ENCODE data around the gene IRF6.

DNA sequence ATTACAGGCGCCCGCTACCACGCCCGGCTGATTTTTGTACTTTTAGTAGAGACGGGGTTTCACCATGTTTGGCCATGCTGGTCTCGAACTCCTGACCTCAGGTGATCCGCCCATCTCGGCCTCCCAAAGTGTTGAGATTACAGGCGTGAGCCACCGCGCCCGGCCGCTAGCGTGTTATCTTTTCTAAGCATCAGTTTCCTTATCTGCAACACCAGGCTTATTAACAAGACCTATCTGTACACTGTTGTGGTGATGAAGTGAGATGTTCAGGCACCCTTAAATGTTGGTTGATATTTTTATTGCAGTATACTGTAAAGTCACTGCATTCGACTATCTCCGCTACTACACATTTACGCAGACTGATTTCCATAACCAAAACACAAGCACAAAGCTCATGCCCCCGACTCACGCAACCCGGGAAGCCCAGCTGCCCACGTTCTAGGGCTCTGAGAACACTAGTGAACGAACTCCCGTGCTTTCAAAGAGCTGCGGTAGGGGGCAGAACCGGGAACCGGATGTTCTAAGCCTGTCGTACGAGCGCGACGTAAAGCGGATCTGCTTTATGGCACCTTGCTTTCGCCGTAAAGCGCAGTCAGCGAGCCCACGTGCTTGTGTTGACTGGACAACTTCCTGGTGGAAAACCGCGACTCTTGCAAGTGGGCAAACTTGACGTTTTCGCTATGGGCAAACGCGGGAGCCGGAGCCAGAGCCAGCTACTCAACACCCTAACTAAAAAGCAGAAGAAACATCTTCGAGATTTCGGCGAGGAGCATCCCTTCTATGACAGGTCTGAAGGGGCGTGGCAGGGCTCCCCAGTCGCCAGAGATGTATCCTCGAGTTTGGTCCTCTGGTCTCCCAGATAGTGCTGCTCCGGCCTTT, 21.7 kb upstream of the IRF6 start, which contains the start of gene UTP25:
- no peak; a peak in 1 of 4 replicates for TF ChIP-seq EP300 (IDR thresholded peaks at IDR 0.05; ENCODE audit: borderline replicate concordance in 1 of 2, low read depth in 1 of 2, low read length in 1 of 2)
- TF ChIP-seq, protein P1, sequence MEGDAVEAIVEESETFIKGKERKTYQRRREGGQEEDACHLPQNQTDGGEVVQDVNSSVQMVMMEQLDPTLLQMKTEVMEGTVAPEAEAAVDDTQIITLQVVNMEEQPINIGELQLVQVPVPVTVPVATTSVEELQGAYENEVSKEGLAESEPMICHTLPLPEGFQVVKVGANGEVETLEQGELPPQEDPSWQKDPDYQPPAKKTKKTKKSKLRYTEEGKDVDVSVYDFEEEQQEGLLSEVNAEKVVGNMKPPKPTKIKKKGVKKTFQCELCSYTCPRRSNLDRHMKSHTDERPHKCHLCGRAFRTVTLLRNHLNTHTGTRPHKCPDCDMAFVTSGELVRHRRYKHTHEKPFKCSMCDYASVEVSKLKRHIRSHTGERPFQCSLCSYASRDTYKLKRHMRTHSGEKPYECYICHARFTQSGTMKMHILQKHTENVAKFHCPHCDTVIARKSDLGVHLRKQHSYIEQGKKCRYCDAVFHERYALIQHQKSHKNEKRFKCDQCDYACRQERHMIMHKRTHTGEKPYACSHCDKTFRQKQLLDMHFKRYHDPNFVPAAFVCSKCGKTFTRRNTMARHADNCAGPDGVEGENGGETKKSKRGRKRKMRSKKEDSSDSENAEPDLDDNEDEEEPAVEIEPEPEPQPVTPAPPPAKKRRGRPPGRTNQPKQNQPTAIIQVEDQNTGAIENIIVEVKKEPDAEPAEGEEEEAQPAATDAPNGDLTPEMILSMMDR (IDR thresholded peaks at IDR 0.05) = peak; percentile 75
